HepG2 (cell line): ENCODE results near the gene PHB1. TPM values are rescaled to one million over a fixed set of nuclear protein-coding genes. Genes with fewer than 3 reads are reported as not detected.

Source experiments
- ASH2L ChIP-seq: fragments of 300-600, 200-600 bp; sonication (generic); IDR thresholded peaks from 2 replicates; pipeline ENCODE4 v1.7.0; 2017; ENCODE audit warnings: low read depth, mild to moderate bottlenecking, moderate library complexity, mixed read lengths, low read length; ENCODE audit not compliant: insufficient read length
- CCAR2 ChIP-seq: fragments of 200-400 bp; formaldehyde crosslinking; optimal IDR thresholded peaks from 2 replicates; pipeline ENCODE3; 2018; ENCODE audit warnings: low read depth, mild to moderate bottlenecking, low read length, moderate library complexity
- MBD4 ChIP-seq: IDR thresholded peaks from 2 replicates; pipeline ENCODE4 v1.6.1; 2012; ENCODE audit warnings: low read length, inconsistent platforms, borderline replicate concordance
- RBM39 ChIP-seq: fragments of 200-400 bp; formaldehyde crosslinking; IDR thresholded peaks from one replicate; pipeline ENCODE4 v1.6.1; 2018; ENCODE audit warnings: antibody characterized with exemption, mild to moderate bottlenecking, low read depth, low read length; ENCODE audit not compliant: poor library complexity, severe bottlenecking
- TOE1 ChIP-seq: sonication (generic); formaldehyde crosslinking; IDR thresholded peaks from 2 replicates; pipeline ENCODE4 v1.4.0; 2020; ENCODE audit warnings: mild to moderate bottlenecking, missing genetic modification reagents
- ZBTB21 ChIP-seq: sonication (generic); formaldehyde crosslinking; IDR thresholded peaks from 2 replicates; pipeline ENCODE4 v1.4.0; 2020; ENCODE audit warnings: missing genetic modification reagents
- ZNF121 ChIP-seq: sonication (generic); formaldehyde crosslinking; IDR thresholded peaks from 2 replicates; pipeline ENCODE4 v1.5.0; 2020; ENCODE audit warnings: mild to moderate bottlenecking, missing genetic modification reagents
- ZNF136 ChIP-seq: sonication (generic); formaldehyde crosslinking; IDR thresholded peaks from 2 replicates; pipeline ENCODE4 v1.8.1; 2022; ENCODE audit warnings: low read depth, mild to moderate bottlenecking, moderate library complexity, missing genetic modification reagents
- ZNF33A ChIP-seq: sonication (generic); formaldehyde crosslinking; IDR thresholded peaks from 2 replicates; pipeline ENCODE4 v1.5.1; 2020; ENCODE audit warnings: missing genetic modification reagents, mild to moderate bottlenecking, moderate library complexity, borderline replicate concordance
- ZNF431 ChIP-seq: sonication (generic); formaldehyde crosslinking; IDR thresholded peaks from 2 replicates; pipeline ENCODE4 v1.9.0; 2022; ENCODE audit warnings: missing genetic modification reagents, low read depth, mild to moderate bottlenecking, borderline replicate concordance
- polyA plus RNA-seq, 8 experiments: library from polyadenylated mRNA; depleted of rRNA in 3 of 8; stranded (reverse) in 7 of 8; unstranded in 1 of 8; fragments of >200 nt; fragmentation: Illumina TruSeq in 4 of 8; extraction: Trizol in 4 of 8; gene quantifications; 2 replicates each; pipeline versions ENCODE4 v1.2.1 to v1.2.3, GENCODE V29; 2011 to 2016; ENCODE audit warnings: low read depth in 4 of 8, missing spikeins in 1 of 8, mixed read lengths in 1 of 8; ENCODE audit not compliant: insufficient read depth in 1 of 8
- total RNA-seq, 5 experiments: library from RNA; depleted of rRNA; stranded (reverse); fragments of >200 nt; fragmentation: Illumina TruSeq; extraction: Trizol; gene quantifications; 2 replicates each; pipeline ENCODE4 v1.2.3, GENCODE V29; 2016; ENCODE audit warnings: low read depth in 1 of 5
- TF ChIP-seq, protein P1 (sequence below): sonication (generic); formaldehyde crosslinking; IDR thresholded peaks from 2 replicates; pipeline ENCODE4 v1.8.0; 2022; ENCODE audit warnings: missing genetic modification reagents, mild to moderate bottlenecking, inconsistent platforms, borderline replicate concordance
- TF ChIP-seq, protein P2 (sequence below): sonication (generic); formaldehyde crosslinking; IDR thresholded peaks from 2 replicates; pipeline ENCODE4 v1.8.0; 2023; ENCODE audit warnings: mild to moderate bottlenecking, missing genetic modification reagents
- TF ChIP-seq, protein P3 (sequence below): sonication (generic); formaldehyde crosslinking; IDR thresholded peaks from 2 replicates; pipeline ENCODE4 v1.4.0; 2020; ENCODE audit warnings: missing genetic modification reagents, mild to moderate bottlenecking, borderline replicate concordance
- TF ChIP-seq, protein P4 (sequence below): sonication (generic); formaldehyde crosslinking; IDR thresholded peaks from 2 replicates; pipeline ENCODE4 v1.4.0; 2020; ENCODE audit warnings: mild to moderate bottlenecking, missing genetic modification reagents, borderline replicate concordance
- TF ChIP-seq, protein P5 (sequence below): fragments of 450-650 bp; IDR thresholded peaks from 2 replicates; pipeline ENCODE4 v1.6.1; 2017
- TF ChIP-seq, protein P6 (sequence below): sonication (generic); formaldehyde crosslinking; IDR thresholded peaks from 2 replicates; pipeline ENCODE4 v1.4.0; 2020; ENCODE audit warnings: missing genetic modification reagents

Gene PHB1
- total and polyA plus RNA-seq, 2 of the 13 experiments (the other 11 are each of a cell fraction or from before 2014, with no cell fraction given) = 515 to 688 TPM

DNA sequence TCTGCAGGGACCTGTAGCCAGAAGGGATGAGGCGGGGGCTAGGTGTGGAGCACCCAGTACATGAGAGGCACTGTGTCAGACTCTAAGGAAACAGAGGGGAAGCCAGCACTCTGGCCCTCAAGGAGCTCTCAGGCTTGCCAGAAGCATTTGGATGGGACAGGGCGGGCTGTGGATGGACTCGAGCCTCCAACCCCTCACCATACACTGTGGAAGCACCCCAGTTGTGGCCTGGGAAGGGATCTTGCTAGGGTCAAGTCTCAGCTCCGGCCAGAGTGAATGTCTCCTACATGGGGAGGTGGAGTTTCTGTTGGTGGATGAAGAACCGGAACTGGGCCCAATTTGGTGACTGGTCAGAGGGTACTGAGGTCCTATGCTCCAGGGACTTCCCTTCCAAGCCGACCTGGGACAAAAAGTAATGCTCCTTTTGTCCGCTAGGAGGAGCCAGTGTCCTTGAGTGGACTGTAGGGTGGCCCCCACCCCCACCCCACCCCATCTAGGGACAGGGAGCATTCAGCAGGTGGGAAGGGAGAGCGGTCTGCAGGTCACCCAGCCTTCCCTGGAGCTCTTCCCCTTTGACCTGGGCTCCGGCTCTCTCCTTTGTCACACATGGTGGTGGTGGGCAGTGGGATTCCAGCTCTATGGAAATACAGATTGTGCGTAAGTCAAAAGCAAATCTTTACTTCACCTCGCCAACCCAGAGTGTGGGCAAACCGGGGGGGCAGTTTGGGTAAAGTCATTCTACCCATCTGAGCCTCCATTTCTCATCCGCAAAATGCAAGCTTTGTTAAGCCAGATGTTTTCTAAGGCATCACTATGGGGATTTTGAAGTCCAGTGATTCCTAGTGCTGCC is 20.4 kb upstream of the PHB1 start (continued):
- TF ChIP-seq ZBTB21 (CRISPR knock-in tag) (no peak), TOE1 (no peak), CCAR2 (no peak), ZNF431 (CRISPR knock-in tag) (no peak), ZNF136 (CRISPR knock-in tag) (no peak), MBD4 (no peak), ZNF121 (CRISPR knock-in tag) (no peak), RBM39 (no peak), ASH2L (no peak), ZNF33A (CRISPR knock-in tag) (no peak)
- TF ChIP-seq, protein P1, sequence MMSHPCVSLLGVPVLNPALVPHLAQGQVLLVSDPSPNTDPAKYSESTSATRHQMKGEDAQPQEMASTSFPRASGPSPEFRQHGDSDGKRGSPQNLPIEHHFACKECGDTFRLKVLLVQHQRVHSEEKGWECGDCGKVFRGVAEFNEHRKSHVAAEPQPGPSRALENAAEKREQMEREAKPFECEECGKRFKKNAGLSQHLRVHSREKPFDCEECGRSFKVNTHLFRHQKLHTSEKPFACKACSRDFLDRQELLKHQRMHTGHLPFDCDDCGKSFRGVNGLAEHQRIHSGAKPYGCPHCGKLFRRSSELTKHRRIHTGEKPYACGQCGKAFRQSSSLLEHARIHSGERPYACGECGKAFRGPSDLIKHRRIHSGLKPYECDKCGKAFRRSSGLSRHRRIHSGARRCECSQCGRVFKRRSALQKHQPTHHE (CRISPR knock-in tag) = no peak
- TF ChIP-seq, protein P2, sequence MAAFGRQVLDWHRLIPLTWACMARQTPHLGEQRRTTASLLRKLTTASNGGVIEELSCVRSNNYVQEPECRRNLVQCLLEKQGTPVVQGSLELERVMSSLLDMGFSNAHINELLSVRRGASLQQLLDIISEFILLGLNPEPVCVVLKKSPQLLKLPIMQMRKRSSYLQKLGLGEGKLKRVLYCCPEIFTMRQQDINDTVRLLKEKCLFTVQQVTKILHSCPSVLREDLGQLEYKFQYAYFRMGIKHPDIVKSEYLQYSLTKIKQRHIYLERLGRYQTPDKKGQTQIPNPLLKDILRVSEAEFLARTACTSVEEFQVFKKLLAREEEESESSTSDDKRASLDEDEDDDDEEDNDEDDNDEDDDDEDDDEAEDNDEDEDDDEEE (CRISPR knock-in tag) = no peak
- TF ChIP-seq, protein P3, sequence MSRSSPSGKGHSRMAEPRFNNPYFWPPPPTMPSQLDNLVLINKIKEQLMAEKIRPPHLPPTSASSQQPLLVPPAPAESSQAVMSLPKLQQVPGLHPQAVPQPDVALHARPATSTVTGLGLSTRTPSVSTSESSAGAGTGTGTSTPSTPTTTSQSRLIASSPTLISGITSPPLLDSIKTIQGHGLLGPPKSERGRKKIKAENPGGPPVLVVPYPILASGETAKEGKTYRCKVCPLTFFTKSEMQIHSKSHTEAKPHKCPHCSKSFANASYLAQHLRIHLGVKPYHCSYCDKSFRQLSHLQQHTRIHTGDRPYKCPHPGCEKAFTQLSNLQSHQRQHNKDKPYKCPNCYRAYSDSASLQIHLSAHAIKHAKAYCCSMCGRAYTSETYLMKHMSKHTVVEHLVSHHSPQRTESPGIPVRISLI (CRISPR knock-in tag) = no peak
- TF ChIP-seq, protein P4, sequence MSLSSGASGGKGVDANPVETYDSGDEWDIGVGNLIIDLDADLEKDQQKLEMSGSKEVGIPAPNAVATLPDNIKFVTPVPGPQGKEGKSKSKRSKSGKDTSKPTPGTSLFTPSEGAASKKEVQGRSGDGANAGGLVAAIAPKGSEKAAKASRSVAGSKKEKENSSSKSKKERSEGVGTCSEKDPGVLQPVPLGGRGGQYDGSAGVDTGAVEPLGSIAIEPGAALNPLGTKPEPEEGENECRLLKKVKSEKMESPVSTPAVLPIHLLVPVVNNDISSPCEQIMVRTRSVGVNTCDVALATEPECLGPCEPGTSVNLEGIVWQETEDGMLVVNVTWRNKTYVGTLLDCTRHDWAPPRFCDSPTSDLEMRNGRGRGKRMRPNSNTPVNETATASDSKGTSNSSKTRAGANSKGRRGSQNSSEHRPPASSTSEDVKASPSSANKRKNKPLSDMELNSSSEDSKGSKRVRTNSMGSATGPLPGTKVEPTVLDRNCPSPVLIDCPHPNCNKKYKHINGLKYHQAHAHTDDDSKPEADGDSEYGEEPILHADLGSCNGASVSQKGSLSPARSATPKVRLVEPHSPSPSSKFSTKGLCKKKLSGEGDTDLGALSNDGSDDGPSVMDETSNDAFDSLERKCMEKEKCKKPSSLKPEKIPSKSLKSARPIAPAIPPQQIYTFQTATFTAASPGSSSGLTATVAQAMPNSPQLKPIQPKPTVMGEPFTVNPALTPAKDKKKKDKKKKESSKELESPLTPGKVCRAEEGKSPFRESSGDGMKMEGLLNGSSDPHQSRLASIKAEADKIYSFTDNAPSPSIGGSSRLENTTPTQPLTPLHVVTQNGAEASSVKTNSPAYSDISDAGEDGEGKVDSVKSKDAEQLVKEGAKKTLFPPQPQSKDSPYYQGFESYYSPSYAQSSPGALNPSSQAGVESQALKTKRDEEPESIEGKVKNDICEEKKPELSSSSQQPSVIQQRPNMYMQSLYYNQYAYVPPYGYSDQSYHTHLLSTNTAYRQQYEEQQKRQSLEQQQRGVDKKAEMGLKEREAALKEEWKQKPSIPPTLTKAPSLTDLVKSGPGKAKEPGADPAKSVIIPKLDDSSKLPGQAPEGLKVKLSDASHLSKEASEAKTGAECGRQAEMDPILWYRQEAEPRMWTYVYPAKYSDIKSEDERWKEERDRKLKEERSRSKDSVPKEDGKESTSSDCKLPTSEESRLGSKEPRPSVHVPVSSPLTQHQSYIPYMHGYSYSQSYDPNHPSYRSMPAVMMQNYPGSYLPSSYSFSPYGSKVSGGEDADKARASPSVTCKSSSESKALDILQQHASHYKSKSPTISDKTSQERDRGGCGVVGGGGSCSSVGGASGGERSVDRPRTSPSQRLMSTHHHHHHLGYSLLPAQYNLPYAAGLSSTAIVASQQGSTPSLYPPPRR (CRISPR knock-in tag) = no peak
- TF ChIP-seq, protein P5, sequence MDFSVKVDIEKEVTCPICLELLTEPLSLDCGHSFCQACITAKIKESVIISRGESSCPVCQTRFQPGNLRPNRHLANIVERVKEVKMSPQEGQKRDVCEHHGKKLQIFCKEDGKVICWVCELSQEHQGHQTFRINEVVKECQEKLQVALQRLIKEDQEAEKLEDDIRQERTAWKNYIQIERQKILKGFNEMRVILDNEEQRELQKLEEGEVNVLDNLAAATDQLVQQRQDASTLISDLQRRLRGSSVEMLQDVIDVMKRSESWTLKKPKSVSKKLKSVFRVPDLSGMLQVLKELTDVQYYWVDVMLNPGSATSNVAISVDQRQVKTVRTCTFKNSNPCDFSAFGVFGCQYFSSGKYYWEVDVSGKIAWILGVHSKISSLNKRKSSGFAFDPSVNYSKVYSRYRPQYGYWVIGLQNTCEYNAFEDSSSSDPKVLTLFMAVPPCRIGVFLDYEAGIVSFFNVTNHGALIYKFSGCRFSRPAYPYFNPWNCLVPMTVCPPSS = no peak
- TF ChIP-seq, protein P6, sequence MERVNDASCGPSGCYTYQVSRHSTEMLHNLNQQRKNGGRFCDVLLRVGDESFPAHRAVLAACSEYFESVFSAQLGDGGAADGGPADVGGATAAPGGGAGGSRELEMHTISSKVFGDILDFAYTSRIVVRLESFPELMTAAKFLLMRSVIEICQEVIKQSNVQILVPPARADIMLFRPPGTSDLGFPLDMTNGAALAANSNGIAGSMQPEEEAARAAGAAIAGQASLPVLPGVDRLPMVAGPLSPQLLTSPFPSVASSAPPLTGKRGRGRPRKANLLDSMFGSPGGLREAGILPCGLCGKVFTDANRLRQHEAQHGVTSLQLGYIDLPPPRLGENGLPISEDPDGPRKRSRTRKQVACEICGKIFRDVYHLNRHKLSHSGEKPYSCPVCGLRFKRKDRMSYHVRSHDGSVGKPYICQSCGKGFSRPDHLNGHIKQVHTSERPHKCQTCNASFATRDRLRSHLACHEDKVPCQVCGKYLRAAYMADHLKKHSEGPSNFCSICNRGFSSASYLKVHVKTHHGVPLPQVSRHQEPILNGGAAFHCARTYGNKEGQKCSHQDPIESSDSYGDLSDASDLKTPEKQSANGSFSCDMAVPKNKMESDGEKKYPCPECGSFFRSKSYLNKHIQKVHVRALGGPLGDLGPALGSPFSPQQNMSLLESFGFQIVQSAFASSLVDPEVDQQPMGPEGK (CRISPR knock-in tag) = peak; percentile 97
